MCF 10A (cell line): ENCODE data around the gene ANLN. TPM values are rescaled to one million over a fixed set of nuclear protein-coding genes. Genes with fewer than 3 reads are reported as not detected.

Experiments used
- BruUV-seq: library from RNA; stranded (reverse); fragments of 400-500 nt; replicated peaks from 2 replicates; lab custom pipeline; 2021; lab: Mats Ljungman, UMichigan
- CTCF ChIA-PET: fragments of 300-600 bp; sonication (Branson Sonifier 250); formaldehyde crosslinking; extraction: SDS; loops from one replicate; lab custom pipeline; 2021; ENCODE audit warnings: antibody characterized with exemption, inconsistent platforms; lab: Yijun Ruan, JAX
- POLR2A ChIA-PET: fragments of 300-600, 350-650 bp; sonication (Branson Sonifier 250); formaldehyde crosslinking; extraction: SDS; loops from one replicate; lab custom pipeline; 2020; ENCODE audit warnings: antibody characterized with exemption, inconsistent platforms; lab: Yijun Ruan, JAX
- DNase-seq: peaks from one replicate; pipeline ENCODE4 v3.0.0-alpha.2; 2018; ENCODE audit not compliant: unreplicated experiment
- H3K27ac Mint-ChIP-seq: one replicate; pipeline ENCODE4 v1.8.0; 2022; ENCODE audit warnings: mild to moderate bottlenecking, low read depth, mixed read lengths; ENCODE audit not compliant: unreplicated experiment
- H3K27me3 Mint-ChIP-seq: one replicate; pipeline ENCODE4 v1.8.0; 2022; ENCODE audit warnings: mixed read lengths; ENCODE audit not compliant: insufficient read depth, unreplicated experiment
- H3K36me3 Mint-ChIP-seq: one replicate; pipeline ENCODE4 v1.8.0; 2022; ENCODE audit warnings: mild to moderate bottlenecking, moderate library complexity, mixed read lengths; ENCODE audit not compliant: insufficient read depth, unreplicated experiment
- H3K4me1 Mint-ChIP-seq: one replicate; pipeline ENCODE4 v1.8.0; 2022; ENCODE audit warnings: mixed read lengths; ENCODE audit not compliant: insufficient read depth, unreplicated experiment
- H3K4me3 Mint-ChIP-seq: one replicate; pipeline ENCODE4 v1.8.0; 2022; ENCODE audit warnings: mild to moderate bottlenecking, moderate library complexity, mixed read lengths; ENCODE audit not compliant: unreplicated experiment
- H3K9me3 Mint-ChIP-seq: one replicate; pipeline ENCODE4 v1.8.0; 2022; ENCODE audit warnings: mixed read lengths; ENCODE audit not compliant: unreplicated experiment
- CTCF ChIP-seq: fragments of 200-600 bp; IDR thresholded peaks from one replicate; pipeline ENCODE4 v1.8.0; 2022; ENCODE audit warnings: antibody characterized with exemption, mild to moderate bottlenecking; ENCODE audit not compliant: unreplicated experiment
- intact Hi-C: fragments of 100-400 bp; cut with micrococcal nuclease; formaldehyde crosslinking; loops from 2 replicates; pipeline ENCODE4 v1.14.1; 2022
- total RNA-seq: library from RNA; stranded (reverse); gene quantifications from 2 replicates; pipeline ENCODE4 v1.2.3, GENCODE V29; 2022

Gene ANLN
- total RNA-seq, 1 experiment from 2014 or later: 104 TPM

DNA sequence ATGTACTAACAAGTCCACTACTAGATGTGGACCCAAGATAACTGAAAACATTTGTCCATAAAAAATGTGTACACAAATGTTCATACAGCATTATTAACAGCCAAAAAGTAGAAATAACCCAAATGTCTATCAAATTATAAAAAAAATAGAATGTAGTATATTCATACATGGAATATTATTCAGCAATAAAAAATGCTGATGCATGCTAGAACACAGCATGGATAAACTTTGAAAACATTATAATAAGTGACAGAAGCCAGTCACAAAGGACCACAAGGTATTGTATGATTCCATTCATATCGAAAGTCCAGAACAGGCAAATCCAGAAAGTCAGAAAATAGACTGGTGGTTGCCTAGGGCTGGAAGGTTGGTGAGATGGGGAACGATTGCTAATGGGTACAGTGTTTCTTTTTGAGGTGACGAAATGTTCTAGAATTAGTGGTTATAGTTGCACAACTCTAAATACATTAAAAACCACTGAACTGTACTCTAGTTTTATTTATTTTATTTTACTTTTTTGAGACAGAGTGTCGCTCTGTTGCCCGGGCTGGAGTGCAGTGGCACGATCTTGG, 43.3 kb upstream of the ANLN start:
- BruUV-seq: no TSS peak
- H3K27ac Mint-ChIP-seq: no peak overlapping the region
- intact Hi-C loops: no loop called here
- POLR2A ChIA-PET: no interaction called here
- DNase-seq: peak; percentile 69
- CTCF ChIA-PET: interaction anchor here (0.6 kb wide), 1 partner anchor 20 kb away, joined by 3 read pairs; no protein-coding TSS in a partner anchor
- H3K27me3 Mint-ChIP-seq: no peaks in the 10 kb centered on the region
- H3K4me3 Mint-ChIP-seq: no peak overlapping the region
- TF ChIP-seq CTCF: no peak
- H3K4me1 Mint-ChIP-seq: peaks cover 40% of the 10 kb centered on the region
- H3K9me3 Mint-ChIP-seq: no peaks in the 10 kb centered on the region
- no peaks in the 10 kb centered on the region for H3K36me3 Mint-ChIP-seq

GRCh38 chr7:36348256-36348655, 41.4 kb upstream of the ANLN start:
- intact Hi-C loops: no loop called here
- no peaks in the 10 kb centered on the region for H3K9me3 Mint-ChIP-seq
- H3K4me3 Mint-ChIP-seq: no peak overlapping the region
- ChIA-PET POLR2A (interaction anchor here (1.0 to 1.9 kb wide), 4 partner anchors 8 to 41 kb away, joined by 3 to 7 read pairs (median 3); no protein-coding TSS in a partner anchor), CTCF (interaction anchor here (0.8 to 1.0 kb wide), 2 partner anchors 29 to 30 kb away, joined by 3 to 4 read pairs; no protein-coding TSS in a partner anchor)
- H3K27ac Mint-ChIP-seq: peak overlapping the region; percentile 46
- TF ChIP-seq CTCF: no peak
- H3K36me3 Mint-ChIP-seq: no peaks in the 10 kb centered on the region
- no peaks in the 10 kb centered on the region for H3K27me3 Mint-ChIP-seq
- DNase-seq: peak; percentile 35
- H3K4me1 Mint-ChIP-seq: peaks cover 31% of the 10 kb centered on the region
- BruUV-seq: no TSS peak

DNA sequence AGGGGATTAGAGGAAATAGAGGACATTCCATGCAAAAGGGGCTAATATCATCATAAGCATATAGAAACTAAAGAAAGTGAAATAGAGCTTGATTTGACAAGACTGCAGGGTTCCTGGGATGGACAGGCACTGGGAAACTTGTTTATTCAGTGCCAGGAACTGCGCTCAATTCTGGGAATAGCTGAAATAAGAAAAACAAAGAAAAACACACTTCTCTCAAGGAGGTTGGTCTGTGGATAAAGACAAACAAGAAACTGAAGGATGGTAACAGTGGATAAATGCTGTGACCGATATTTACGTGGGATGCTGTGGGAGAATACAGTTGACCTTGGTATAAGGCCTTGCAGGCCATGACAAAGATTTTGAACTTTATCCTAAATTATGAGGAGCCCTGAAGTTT, 40.9 kb upstream of the ANLN start:
- H3K27me3 Mint-ChIP-seq: no peaks in the 10 kb centered on the region
- intact Hi-C loops: no loop called here
- H3K36me3 Mint-ChIP-seq: no peaks in the 10 kb centered on the region
- ChIA-PET POLR2A (interaction anchor here (1.0 to 1.9 kb wide), 4 partner anchors 9 to 40 kb away, joined by 3 to 7 read pairs (median 3); no protein-coding TSS in a partner anchor), CTCF (interaction anchor here (1.0 kb wide), 1 partner anchor 31 kb away, joined by 4 read pairs; no protein-coding TSS in a partner anchor)
- BruUV-seq: no TSS peak
- H3K27ac Mint-ChIP-seq: peak overlapping the region; percentile 46
- TF ChIP-seq CTCF: no peak
- H3K4me3 Mint-ChIP-seq: no peak overlapping the region
- H3K4me1 Mint-ChIP-seq: peaks cover 26% of the 10 kb centered on the region
- DNase-seq: no peak
- H3K9me3 Mint-ChIP-seq: no peaks in the 10 kb centered on the region

DNA sequence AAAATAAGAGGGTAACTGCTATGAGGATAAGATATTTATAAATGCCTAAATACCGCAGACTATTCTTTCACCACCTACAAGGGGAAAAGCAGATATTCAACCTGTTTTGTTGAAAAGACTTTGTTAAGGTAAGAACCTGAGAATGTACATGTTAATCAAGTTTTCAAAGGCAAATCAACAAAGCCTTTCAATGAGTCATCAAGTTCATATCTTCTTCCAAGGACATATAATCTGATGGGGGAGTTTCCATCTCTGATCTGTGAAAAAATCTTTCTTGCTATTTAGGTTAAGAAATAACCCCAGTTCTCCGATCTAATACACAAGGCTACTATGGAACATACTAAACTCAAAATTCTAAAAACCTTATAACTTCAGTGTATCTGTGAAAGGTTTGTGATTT, 40.0 kb upstream of the ANLN start:
- no peak for DNase-seq
- POLR2A ChIA-PET: interaction anchor here (1.2 kb wide), 1 partner anchor 17 kb away, joined by 7 read pairs; no protein-coding TSS in a partner anchor
- Mint-ChIP-seq H3K4me3 (no peak overlapping the region), H3K36me3 (no peaks in the 10 kb centered on the region), H3K4me1 (peaks cover 26% of the 10 kb centered on the region), H3K9me3 (no peaks in the 10 kb centered on the region), H3K27me3 (no peaks in the 10 kb centered on the region), H3K27ac (no peak overlapping the region)
- intact Hi-C loops: no loop called here
- no peak for TF ChIP-seq CTCF
- no TSS peak for BruUV-seq
- CTCF ChIA-PET: no interaction called here
